D721Med (cell line): ENCODE results near the gene ABCC12.

Source experiments
- DNase-seq: peaks from one replicate; pipeline ENCODE4 v3.0.0; 2011; ENCODE audit warnings: low spot score; ENCODE audit not compliant: insufficient read length
- FAIRE-seq: peaks from 2 replicates; lab custom pipeline; 2011; peaks lifted over from hg19 to GRCh38; lab: Jason Lieb, UNC
- TF ChIP-seq, protein P1 (sequence below): IDR thresholded peaks from 2 replicates; pipeline ENCODE4 v1.5.1; 2012; ENCODE audit warnings: mild to moderate bottlenecking, control low read depth; ENCODE audit not compliant: insufficient read depth; ENCODE audit errors: missing control alignments

The ABCC12 gene

GRCh38 chr16:48164907-48165715 is 9.3 kb upstream of the ABCC12 start:
- no peak for FAIRE-seq
- no peak for DNase-seq

GRCh38 chr16:48162839-48163410 is 7.1 kb upstream of the ABCC12 start:
- DNase-seq (no peak), FAIRE-seq (no peak)
- TF ChIP-seq, protein P1, sequence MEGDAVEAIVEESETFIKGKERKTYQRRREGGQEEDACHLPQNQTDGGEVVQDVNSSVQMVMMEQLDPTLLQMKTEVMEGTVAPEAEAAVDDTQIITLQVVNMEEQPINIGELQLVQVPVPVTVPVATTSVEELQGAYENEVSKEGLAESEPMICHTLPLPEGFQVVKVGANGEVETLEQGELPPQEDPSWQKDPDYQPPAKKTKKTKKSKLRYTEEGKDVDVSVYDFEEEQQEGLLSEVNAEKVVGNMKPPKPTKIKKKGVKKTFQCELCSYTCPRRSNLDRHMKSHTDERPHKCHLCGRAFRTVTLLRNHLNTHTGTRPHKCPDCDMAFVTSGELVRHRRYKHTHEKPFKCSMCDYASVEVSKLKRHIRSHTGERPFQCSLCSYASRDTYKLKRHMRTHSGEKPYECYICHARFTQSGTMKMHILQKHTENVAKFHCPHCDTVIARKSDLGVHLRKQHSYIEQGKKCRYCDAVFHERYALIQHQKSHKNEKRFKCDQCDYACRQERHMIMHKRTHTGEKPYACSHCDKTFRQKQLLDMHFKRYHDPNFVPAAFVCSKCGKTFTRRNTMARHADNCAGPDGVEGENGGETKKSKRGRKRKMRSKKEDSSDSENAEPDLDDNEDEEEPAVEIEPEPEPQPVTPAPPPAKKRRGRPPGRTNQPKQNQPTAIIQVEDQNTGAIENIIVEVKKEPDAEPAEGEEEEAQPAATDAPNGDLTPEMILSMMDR: no peak

More at GRCh38 chr16:48164907-48165715, 9.3 kb upstream of the ABCC12 start:
- TF ChIP-seq, protein P1: peak; percentile 89

GRCh38 chr16:48161906-48162305 is 6.1 kb upstream of the ABCC12 start:
- TF ChIP-seq, protein P1: no peak
- FAIRE-seq: no peak
- DNase-seq: no peak

- DNase-seq: no peak
- no peak for FAIRE-seq
- TF ChIP-seq, protein P1: no peak
Measured at GRCh38 chr16:48160575-48160974, 4.8 kb upstream of the ABCC12 start.

GRCh38 chr16:48158296-48158695 is 2.5 kb upstream of the ABCC12 start:
- TF ChIP-seq, protein P1: no peak
- FAIRE-seq: no peak
- no peak for DNase-seq

DNA sequence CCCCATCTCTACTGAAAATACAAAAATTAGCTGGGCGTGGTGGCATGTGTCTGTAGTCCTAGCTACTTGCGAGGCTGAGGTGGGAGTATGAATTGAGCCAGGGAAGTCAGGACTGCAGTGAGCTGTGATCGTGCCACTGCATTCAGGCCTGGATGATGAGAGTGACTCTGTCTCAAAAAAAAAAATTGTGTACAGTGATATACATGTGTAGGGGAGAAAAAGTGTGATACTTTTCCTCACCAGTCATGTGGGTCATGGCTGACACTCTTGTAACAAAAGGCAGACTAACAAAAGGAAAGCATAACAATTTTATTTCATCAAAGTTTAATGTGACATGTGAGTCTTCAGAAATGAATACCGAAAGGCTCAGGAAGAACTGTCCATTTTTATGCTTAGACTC is 2.0 kb upstream of the ABCC12 start:
- FAIRE-seq: no peak
- DNase-seq: no peak
- TF ChIP-seq, protein P1: no peak

- FAIRE-seq (no peak), DNase-seq (no peak)
- TF ChIP-seq, protein P1: no peak
Measured at GRCh38 chr16:48157302-48157701, 1.5 kb upstream of the ABCC12 start.
